ENCODE results near the gene SH3BP4.

The SH3BP4 gene

DNA sequence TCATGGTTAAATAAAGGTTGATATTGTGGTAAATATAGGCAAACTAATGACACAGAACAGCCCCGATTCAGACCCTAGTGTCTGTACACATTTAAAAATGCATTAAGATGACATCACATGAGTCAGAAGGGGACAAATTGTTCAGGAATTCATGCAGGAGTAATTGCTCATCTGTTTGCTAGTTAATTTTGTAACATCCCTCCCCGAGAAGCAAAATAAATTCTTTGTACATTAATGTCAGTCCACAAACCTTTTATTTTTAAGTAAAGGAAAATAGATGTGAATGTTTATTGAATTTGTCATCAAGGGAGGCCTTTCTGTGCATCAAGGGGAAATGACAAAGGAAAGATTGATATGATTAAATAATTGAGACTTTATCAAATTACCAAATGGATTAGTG lies 69.9 kb downstream of the SH3BP4 start:
- no peak for DNase-seq

DNA sequence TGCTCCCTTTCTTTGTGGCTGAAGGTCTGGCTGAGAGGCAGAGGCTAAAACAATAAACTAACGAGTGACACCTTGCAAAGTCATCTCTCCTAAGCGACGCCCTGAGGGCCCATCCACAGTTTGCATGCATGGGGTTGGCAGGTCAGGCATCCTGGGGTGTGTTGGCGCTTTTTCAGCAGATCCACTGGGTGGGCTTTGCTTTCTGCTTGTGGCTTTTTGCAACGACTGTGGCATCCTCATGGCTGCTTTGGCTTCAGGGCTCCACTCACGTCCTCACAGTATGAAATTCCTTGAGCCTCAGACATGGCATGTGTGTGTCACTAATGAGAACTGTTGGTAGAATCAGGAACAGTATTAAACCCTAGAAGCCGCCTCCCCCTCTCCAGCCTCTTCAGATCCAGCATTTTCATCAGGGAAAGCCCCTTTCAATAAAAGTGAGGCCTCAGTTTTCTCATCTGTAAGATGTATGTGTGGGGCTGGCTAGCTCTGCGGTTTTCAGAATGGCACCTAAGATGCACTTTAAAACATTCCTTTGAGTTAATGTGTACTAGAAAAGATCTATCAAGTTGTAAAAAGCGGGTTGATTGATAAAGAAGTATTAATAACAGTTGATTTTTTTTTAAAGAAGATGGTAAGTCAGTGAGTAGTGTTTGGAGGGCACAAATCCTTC lies 72.5 kb downstream of the SH3BP4 start:
- no peak for DNase-seq

DNA sequence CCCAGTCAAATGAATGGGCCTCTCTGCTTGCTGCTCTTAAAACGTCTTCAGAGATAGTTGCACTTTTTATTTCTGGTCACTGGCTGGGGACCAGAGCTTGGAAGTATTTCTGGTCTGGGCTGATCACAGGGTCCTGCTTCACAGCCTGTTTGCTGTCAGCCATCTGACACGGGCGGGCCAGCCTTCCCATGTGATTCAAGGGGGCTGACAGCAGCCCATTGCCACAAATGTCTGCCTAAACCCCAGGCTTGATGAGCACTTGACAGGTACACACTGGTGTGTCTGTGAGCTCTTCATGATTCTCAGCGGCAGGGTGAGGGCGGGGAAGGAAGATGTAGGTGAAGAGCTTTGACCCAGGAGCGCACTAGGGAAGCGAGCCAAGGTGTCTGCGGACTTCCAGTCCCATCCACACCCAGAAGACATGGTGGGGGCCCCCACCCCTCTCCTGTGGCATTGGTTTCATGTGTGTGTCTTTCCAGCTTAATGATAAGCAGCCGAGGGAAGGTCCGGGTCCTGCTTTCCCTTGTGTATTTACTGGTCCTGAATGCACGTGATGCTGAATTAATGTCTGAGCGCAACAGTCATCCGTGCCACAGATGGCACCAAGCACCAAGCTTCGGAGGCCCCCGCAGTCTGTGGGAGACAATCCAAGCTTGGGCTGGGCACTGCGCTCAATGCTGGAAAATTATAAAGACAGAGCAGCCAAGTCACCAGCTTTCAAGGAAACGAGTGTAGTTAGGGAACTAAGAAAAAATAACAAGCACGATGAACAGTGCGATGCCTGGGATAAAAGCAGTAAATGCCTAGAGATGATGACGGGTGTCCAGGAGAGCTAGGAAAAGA lies 73.3 kb downstream of the SH3BP4 start:
- no peak for DNase-seq

DNA sequence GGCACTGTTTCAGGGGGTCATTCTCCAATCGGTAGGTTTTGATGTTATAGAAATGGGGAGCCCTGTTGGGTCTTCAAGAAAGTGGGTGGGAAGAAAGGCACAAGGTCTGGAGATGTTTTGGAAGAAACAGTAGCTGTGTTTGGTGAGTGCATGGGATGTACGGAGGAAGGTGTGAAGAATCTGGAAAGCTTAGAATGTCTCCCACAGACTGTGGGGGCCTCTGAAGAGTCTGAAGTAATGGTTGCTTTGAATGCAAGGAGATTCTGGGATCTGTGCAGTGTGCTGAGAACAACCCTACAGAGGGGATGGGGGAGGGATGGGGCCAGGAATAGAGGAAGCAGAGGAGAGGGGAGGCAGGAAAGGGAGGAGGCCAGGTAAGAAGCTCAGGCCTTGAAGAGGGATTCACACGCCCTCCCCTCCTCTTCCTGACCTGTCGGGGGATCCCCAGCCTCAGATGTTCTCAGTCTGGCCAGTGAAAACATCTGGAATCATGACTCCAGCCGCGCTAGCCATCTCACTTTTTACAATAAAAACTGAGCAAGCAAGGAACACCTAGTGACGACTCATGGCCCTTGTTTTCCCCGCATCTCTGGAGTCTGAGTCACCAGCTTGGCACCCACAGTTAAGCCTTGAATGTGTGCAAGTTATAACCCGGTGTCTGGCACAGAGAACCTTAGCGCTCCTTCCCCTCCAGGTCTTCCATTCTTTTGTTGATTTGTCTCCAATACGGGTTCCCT lies 74.2 kb downstream of the SH3BP4 start:
- DNase-seq: no peak

GRCh38 chr2:235026649-235027557 lies 75.1 kb downstream of the SH3BP4 start:
- DNase-seq: no peak

DNA sequence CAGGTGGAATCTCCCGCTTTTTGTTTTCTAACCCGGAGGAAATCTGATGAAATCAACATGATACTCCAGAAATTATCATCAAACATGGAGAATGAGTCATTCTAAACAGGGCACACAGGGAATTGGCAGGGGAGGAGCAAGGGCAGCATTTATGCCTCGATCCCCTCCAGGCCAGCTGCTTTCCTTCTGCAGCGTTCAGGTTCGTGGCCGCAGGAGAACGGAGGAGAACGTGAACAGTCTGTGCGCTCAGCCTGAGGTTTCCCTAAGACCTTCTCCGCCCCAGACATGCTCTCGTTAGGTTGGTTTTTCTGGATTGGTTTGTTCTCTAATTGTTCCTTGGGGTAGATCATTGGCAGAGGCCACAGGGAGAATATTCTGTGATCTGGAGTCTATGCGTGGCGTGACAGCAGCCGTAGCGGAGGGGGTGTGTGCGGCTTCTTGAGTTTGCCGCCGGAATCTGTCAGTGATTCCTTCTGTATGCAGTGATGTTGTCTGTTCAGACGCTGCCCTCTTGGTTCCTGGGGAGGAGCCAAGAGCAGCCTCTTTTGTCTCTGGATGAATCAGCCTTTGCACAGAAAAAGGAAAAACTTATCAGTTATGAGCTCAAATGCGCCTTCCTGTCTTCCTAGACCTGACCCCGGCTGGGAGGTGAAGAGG lies 75.9 kb downstream of the SH3BP4 start:
- DNase-seq: no peak

- DNase-seq: no peak
Measured at GRCh38 chr2:235028646-235029045, 76.8 kb downstream of the SH3BP4 start.

- no peak for DNase-seq
Measured at GRCh38 chr2:235029054-235029453, 77.2 kb downstream of the SH3BP4 start.

- no peak for DNase-seq
Measured at GRCh38 chr2:235030126-235030525, 78.3 kb downstream of the SH3BP4 start.

DNA sequence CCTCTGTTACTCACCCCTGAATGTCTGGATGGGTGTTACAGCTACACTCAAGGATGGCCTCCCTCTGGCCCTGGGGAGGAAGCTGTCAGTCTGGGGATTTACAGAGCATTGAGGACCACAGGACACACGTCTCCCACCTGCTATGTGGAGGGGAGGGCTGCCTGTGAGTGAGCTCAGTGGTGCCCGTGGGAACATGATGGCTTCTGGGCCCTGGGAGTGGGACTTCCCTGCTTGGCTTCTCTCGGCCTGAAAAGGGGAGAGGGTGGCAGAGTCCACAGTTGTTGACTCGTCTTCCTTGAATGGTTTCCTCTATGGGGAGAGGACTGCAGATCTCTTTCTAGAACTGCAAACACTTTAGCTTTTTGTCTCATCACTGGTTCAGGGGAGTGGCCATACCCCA lies 79.1 kb downstream of the SH3BP4 start:
- DNase-seq: no peak

DNA sequence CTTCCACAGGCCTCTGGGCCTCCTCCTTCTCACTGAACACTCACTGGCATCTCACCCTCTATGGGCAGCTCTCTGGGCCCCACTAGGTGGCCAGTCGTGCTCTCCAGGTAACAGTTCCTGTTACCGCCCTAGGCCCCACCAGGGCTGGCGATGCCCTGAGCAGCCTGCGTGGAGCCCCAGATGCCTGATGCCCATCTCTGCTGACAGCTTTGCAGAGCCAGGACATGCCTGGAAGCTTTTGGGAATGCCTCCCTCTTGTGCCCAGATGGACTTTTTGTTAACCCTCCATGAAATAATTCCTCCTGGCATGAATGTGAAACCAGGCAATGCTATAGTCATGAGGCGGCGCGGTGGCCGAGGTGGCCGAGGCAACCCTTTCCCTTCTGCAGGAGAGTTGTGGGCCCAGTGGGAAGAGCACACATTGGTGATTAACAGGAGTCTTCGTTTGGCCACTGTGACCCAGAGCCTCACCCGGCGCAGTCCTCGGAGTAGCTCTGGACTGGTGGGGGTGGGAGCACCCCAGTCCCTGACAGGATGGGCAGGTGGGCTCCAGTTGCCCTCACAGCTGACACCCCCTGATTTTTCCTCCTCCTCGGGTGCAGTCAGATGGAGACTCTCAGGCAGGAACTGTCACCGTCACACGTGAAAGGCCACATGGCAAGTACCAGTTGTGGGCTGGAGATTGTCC lies 80.0 kb downstream of the SH3BP4 start:
- no peak for DNase-seq

DNA sequence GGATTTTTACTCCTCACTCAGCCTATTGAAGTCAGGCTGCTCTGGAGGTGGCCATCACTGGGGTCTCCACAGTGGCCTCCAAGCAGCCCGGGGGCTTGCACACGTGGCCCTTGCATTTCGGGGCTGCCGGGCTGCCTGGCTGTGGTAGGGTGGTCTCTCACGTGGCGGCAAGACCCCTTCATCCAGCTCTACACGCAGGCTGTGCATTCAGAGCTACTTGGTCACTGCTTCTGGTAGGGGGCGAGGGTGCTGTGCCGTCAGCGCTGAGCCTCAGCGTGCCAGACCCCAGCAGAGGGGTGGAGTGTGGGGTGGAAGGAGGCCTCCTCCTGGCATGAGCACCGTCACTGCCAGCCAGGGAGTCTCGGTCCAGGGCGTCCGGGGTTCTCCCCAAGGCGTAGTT lies 80.6 kb downstream of the SH3BP4 start:
- DNase-seq: no peak

DNA sequence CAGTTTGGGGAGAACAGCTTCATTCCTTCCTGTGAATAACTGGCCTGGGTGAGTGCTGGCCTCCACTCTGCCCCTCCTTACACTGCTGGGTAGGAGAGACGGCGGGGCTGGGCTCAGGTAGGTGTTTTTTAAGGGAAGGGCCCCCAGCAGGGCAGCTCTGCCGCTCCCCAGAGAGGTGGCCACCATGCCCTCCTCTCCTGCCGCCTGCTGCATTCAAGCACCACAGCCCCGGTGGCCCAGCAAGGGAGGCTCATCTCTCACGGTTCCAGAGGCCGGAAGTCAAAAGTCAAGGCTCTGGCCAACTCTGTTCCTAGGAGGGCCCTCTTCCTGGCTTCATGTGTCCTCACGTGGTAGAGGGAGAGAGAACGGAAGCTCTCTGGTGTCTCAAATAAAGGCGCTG lies 81.1 kb downstream of the SH3BP4 start:
- no peak for DNase-seq

- DNase-seq: no peak
Measured at GRCh38 chr2:235034265-235035118, 82.7 kb downstream of the SH3BP4 start.

- no peak for DNase-seq
Measured at GRCh38 chr2:235037604-235038166, 85.9 kb downstream of the SH3BP4 start.

DNA sequence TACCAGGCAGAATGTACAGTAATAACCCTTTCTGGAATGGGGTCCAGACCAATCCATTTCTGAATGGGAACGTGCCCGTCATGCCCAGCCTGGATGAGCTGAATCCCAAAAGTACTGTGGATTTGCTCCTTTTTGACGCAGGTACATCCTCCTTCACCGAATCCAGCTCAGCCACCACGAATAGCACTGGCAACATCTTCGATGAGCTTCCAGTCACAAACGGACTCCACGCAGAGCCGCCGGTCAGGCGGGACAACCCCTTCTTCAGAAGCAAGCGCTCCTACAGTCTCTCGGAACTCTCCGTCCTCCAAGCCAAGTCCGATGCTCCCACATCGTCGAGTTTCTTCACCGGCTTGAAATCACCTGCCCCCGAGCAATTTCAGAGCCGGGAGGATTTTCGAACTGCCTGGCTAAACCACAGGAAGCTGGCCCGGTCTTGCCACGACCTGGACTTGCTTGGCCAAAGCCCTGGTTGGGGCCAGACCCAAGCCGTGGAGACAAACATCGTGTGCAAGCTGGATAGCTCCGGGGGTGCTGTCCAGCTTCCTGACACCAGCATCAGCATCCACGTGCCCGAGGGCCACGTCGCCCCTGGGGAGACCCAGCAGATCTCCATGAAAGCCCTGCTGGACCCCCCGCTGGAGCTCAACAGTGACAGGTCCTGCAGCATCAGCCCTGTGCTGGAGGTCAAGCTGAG lies 89.6 kb downstream of the SH3BP4 start:
- DNase-seq: no peak

DNA sequence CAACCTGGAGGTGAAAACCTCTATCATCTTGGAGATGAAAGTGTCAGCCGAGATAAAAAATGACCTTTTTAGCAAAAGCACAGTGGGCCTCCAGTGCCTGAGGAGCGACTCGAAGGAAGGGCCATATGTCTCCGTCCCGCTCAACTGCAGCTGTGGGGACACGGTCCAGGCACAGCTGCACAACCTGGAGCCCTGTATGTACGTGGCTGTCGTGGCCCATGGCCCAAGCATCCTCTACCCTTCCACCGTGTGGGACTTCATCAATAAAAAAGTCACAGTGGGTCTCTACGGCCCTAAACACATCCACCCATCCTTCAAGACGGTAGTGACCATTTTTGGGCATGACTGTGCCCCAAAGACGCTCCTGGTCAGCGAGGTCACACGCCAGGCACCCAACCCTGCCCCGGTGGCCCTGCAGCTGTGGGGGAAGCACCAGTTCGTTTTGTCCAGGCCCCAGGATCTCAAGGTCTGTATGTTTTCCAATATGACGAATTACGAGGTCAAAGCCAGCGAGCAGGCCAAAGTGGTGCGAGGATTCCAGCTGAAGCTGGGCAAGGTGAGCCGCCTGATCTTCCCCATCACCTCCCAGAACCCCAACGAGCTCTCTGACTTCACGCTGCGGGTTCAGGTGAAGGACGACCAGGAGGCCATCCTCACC lies 90.2 kb downstream of the SH3BP4 start:
- DNase-seq: no peak

- DNase-seq: no peak
Measured at GRCh38 chr2:235042576-235043515, 91.0 kb downstream of the SH3BP4 start.
